GM18499 (cell line): Measurements from ENCODE around the gene ERC1.

Source experiments
- ATAC-seq: cut with Tn5 transposase; IDR thresholded peaks from one replicate; pipeline ENCODE4 v1.9.1; 2021; ENCODE audit warnings: moderate number of reproducible peaks; ENCODE audit not compliant: insufficient read depth, unreplicated experiment

ERC1 gene

DNA sequence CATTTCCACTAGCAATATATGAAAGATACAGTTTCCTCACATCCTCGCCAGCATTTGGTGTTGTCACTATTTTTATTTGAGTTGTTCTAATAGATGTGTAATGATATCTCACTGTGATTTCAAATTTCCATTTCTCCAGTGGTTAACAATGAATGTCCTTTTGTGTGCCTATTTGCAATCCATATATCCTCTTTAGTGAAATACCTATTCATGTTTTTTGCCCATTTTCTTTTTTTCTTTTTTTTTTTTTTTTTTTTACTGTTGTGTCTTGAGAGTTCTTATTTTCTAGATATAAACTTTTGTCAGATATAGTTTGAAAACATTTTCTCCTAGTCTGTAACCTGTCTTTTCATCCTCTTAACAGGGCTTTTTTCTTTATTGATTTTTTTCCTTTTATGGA is 524.4 kb downstream of the ERC1 start:
- no peak for ATAC-seq

DNA sequence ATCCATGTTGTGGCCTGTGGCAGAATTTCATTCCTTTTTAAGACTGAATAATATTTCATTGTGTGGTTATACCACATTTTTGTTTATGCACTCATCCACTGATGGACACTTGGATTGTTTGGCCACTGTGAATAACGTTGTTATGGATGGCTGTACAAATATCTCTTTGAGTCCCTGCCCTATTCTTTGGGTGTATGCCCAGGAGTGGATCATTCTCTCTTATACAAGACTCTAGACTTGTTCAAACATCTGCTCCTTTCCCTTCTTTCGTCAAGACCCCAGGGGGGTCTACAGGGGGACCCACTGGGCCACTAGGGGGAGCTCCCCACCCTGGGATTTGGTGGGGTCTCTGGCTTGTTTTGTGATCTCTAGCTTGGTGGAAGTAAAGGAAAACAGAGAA is 526.0 kb downstream of the ERC1 start:
- no peak for ATAC-seq

DNA sequence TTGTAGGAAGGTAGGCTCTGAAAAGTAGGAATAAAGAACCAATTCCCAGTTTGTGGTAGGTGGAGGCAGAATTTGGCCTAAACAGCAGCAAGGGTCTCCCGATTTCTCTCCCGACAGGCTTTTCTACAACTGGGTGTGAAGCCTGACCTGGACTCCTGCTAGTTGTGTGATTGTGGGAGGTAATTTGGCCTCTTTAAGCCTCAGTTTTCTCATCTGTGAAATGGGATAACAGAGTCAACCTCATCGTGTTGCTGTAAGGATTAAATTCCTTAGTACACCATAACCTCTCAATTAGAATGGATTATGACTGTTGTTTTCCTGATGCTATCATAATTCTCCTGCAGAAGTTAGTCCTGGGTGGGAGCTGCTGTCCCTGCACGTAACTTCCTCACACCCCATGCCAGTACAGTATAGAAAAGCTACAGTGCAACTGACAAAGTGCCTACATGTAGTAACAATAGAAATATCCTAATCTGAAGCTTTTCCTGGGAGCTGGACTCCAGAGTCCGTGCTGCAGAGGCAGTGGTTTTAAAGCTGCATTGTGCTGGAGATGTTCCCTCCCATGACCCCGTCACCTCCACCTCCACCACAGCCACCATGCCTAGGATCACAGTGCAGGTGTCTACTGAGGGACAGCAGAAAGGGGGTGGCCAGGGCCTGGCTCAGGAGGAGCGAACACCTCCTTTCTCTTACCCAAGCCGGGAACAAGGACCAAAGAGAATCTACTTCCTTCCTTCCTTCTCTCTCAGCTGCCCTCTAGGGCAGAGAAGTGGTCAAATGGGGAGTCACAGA is 526.9 kb downstream of the ERC1 start:
- no peak for ATAC-seq

DNA sequence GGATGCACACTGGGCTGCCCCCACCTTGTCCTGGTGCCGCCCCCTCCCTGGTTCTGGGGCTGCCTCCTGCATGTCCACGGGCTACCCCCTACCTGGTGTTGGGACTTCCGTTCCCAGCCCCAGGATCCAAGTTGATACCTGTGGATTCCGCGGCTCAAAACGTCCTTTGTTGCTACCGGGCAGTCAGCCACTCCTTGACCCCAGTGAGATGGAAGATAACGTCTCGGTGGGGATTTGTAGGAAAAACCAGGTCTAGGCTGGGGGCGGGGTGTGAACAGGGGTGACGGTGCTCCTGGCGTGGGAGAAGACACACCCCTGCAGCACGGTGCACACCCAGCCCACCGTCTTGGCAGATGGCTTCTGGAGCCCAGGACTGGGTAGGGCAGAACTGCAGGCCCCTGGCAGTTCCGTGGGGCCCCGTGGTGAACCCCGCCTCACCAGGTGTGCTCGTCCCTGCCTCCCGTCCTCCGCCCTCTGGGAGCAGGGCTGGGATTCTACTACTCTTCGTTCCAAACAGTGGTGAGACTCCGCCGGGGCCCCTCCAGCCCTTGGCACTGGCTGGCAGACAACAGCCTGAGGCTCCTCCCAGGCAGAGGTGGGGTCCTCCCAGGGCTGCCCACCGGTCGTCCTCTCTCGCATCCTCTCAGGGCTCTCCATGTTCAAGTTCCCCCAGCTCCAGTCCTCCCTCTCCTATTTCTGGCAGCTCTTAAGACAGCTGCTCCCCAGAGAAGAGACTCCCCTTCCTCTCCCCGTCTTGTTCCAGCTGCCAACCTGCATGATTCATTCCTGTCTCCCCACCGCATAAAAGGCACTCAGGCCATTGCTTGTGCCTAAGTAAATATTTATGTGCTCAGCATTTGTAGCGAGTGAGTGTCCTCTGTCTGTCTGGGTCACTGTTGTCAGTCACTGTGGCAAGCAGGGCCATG is 527.8 kb downstream of the ERC1 start:
- ATAC-seq = no peak

DNA sequence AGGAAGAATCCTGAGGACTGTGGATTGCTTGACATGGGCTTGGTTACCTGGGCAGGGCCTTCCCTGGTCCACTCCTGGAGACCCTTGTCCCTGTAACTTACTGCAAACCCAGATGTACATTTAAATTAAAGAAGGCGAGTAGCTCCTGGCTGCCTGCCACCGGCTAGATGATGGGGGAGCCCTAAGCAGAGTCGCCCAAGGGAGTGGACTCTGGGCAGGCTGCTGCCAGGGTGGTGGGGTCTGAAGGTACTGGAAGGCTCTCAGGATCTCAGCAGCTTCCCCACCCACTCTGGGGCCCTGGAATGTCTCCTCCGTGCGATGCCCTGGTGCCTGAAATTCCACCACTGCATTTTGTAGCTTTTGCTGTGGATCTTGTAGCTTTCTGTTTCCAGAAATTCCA is 528.6 kb downstream of the ERC1 start:
- ATAC-seq = no peak

DNA sequence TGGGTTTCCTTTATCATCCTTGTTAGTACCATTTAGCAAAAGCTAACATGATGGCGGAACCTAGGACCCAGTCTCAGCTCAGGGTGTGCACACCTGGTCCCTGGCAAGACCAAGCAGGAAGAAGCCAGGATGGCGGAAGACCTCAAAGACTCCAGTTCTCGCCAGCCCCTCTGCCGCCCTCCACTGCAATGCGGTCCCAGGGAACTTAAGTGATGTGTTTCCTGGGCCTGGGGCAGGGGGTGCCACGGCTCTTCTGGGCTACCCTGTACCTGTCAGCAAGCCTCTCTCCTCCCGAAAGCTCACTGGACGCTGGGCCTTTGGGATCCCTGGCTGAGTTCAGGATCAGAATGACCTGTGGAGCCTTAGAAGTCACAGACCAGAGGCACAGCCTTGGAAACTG is 532.0 kb downstream of the ERC1 start:
- ATAC-seq = no peak

DNA sequence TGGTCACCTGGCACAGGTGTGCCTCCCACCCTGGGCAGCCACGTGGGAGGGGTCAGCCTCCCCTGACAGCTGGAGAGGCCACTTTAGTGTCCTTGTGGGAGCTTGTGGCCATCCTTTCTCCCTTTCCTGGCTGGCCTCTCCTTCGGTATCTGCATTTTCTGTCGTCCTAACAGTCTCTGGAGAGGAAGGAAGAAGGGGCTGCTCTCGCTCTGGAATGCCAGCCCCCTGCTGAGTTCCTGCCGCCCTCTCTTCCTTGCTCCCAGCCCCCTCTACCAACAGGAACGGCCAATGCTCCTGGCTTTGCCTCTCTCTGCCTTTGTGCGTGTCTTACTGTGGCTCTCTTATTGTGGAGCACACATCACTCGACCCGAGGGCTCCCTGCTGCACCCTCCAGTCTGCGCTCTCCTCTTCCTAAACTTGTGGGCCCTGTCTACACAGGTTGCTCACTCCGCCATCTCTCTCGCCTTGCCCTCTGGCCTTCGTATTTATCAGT is 532.6 kb downstream of the ERC1 start:
- ATAC-seq = no peak

DNA sequence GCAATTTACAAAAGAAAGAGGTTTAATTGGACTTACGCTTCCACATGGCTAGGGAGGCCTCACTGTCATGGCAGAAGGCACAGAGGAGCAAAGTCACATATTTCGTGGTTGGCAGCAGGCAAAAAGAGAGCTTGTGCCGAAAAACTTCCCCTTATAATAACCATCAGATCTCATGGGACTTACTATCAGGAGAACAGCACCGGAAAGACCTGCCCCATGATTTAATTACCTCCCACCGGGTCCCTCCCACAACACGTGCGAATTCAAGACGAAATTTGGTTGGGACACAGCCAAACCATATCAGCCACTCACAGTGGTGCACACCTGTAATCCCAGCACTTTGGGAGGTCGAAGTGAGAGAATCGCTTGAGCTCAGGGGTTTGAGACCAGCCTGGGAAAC is 534.8 kb downstream of the ERC1 start:
- ATAC-seq = no peak

DNA sequence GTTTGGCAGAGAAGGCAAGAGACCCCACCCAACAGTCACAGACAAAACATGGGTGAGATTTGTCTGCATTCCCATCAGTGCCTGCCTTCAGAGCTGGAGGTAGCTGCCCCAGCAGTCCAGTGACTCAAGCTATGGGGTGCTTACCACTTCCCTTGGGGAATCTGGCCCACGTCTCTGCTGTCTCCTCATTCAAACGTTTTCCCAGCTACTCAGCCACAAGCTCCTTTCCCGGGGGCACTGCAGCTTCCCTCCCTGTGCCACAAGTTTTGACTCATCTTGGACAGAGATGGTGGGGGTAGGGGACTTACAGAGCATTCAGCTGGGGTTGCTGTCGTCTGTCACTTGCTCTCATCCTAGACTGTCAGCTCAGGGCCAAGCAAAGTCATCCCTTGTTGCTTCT is 536.8 kb downstream of the ERC1 start:
- ATAC-seq = no peak

DNA sequence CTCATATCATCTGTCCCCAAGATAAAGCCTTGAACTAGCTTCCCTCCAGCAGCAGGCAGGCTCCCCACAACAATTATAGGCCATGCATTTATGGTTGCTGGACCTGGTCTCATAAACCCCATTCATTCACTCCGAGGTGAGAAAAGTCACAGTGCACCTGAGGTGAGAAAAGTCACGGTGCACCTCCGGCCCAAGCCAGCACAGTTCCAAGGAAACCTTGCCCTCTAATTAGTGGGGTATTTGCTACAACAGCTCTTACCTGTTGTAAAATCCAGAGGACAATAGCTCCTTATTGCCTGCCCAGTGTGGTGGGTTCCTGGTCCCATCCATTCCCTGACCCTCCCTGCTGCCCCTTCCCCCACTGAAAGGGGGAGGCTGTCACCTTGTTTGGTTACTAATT is 537.8 kb downstream of the ERC1 start:
- no peak for ATAC-seq

DNA sequence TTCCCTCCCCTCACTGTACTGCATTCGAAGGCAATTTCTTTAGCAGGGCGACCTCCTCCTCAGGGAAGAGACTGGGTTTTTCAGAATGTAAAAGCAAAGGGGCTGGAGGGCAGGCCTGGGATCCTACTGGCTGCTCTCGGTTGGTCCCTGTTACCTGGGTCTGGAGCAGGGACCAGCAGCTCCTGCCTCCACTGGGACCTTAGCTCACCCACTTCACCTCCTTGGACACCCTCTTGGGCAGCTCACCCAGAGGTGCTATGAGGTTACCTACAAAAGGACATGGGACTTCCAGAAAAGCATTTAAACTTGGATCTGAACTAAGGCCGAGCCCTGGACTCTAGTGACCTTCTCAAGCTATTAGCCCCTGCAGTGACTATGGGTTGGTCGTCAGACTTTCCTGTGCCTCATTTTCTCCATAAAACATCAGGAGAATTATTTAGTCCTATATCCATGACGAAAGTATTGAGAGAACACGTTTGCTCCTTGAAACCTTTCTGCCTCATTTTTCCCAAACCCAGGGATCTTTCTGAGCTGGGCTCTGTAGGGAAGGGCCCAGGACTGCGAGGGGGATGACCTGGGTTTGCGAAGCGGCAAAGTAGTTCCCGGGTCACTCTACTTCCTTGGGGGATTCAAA is 538.3 kb downstream of the ERC1 start:
- no peak for ATAC-seq

DNA sequence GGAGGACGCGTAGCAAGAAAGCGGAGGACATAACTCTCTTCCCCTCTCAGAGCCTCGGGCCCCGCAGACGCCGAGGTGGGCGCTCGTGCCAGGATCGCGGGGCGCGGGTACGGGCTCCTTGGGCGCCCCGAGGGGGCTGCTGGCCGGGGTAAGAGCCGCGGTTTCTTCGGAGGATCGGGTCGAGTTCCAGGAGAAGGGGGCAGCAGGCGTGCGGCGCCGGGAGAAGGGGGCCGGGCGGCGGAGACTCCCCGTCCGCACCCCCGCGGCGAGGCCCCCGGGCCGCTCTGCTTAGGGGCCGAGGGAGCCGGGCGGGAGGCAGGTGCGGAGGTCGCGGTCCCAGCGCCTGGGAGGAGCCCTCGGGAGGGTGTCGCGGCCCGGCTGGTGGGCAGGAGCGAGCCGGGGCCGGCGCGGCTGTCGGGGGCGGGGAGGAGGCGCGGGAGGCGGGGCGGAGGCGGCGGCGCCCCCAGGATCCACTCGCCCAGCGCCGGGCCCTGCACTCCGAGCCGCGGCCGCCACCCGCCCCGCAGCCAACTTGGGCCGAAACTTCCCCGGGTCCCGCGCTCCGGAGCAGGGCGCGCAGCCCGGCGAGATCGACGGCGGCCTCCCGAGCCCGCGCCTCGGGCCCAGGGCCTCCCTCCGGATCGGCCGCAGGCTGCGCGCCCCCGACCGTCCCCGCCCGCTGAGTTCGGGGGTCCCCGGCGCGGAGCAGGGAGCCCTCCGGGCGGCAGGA is 539.0 kb downstream of the ERC1 start:
- ATAC-seq = no peak

DNA sequence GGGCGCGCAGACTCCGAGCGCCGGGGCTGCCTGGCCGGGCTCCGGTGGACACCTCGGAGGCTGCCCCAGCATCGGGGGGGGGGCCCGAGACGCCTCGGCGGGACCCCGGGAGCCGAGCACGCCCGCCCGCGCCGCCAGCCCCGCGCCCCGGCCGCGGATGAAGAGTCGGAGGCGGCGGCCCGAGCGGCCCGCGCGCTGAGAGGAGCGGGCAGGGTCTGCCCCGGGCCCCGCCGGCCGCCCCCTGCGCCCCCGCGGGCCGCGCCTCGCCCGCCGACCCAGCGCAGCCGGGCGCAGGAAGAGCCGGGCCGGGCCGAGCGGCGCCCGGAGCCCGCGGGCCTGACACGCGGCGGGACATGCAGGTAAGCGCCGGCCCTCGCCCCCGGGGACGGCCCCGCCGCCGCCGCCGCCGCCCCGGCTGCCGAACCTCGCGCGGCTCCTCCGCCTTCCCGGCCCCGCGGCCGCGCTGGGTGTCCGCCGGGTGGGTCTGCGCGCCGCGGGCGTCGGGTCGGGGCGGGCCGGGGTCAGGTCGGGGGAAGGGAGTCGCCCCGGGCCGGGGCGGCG is 539.6 kb downstream of the ERC1 start:
- no peak for ATAC-seq

DNA sequence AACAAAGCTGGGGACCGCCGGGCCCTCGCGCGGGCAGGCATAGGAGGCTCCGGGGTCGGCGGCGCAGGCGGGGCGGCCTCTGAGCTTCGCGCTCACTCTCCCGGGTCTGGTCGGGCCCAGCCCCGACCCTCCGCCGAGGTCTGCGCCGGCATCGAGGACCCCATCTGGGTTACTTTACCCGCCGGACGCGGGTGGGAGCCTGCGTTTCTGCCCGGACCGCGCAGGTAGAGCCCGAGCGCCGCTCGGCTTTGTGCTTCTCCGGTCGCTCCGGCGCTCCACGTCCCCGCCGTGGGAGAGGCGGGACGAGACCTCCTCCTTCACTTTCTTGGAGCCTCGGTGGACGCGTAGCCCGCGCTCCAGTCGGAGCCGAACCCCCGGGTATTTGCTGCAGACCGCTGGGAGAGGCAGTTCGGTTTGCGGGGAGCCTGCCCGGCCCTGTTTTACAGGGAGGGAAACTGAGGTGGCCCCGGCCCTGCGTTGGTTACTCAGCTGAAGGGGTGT is 540.2 kb downstream of the ERC1 start:
- ATAC-seq = no peak

DNA sequence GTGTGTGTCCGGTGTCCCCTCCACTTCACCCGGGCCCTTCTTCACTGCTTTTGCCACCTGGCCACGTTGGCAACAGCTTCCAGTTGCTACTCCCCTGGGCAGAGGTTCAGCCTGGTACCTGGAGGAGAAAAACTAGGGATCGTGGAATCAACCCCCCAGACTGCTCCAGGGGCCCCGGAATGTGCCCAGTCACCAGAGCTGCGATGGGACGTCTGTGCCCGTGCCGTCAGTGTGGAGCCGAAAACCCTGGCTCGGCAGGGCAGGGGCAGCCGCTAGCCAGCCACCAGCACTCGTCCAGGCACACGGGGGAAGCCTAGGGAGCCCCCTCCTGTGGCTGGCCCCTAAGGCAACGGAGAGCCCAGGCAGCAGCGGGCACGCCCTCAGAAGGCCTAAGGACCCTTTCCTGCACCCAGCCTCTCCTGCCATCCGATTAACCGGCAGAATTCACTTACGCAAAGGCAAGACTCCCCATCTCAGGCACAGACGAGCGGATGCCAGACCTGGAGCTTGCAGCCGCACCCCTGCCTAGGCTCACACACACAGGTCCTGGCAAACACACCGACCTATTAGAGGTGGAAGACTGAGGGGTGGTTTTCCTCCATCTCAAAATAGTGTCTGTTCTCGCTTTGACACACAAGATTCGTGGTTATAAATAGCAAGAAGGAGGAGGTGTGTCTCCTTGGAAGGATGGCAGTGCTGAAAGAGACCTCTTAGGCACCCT is 540.8 kb downstream of the ERC1 start:
- no peak for ATAC-seq

DNA sequence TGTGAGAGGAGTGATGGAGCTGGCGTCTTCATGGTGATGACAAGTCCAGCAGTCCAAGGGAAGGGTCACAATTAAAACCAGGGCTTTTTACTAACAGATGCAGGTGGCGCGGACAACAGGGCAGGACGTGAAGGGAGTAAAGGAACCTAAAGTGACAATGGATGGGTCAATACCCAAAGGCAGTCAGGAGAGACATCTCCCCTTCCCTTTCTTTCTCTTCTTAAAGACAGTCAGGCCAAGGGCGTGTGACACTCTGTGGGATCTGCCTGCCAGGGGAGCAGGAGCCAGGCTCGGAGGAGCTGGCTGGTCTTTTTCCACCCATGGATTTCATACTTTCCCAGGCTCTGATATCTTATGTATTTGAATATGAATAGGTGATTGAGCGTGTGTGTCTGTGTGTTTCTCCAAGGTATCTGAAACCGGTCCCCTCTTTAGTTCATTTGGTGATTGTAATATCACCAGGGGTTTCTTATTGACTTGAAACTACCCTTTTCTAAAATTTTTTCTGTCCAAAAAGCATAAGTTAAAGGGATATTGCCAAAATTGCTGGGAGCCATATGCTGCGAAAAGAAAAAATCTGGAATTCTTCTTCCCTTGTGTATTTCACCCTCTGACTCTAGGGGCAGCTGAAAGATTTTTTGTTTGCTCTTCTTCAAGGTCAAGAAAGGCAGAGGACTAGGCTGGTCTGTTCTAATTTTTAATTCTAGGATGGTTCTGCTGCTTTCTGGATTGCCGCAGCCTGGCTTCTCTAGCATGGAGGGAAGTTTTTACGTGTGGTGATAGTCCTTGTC is 541.5 kb downstream of the ERC1 start:
- ATAC-seq = no peak

DNA sequence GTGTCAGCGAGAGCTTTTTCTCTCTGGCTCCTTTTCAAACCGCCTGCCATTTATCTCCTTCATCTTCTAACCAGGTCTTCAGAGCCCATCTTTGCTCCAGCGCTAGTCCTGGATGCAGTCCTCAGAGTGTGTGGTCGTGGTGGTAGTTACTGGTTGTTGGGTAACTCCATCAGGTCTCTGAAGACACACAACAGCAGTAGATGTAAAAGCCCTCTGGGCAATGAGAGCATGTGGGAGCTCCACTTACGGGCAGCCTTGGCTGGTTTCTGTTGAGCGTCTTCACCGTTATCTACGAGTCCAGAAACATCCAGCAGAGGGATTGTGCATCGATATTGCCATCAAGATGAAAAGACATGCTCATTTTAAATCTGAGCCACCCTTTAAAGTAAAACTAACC is 542.2 kb downstream of the ERC1 start:
- ATAC-seq = no peak

DNA sequence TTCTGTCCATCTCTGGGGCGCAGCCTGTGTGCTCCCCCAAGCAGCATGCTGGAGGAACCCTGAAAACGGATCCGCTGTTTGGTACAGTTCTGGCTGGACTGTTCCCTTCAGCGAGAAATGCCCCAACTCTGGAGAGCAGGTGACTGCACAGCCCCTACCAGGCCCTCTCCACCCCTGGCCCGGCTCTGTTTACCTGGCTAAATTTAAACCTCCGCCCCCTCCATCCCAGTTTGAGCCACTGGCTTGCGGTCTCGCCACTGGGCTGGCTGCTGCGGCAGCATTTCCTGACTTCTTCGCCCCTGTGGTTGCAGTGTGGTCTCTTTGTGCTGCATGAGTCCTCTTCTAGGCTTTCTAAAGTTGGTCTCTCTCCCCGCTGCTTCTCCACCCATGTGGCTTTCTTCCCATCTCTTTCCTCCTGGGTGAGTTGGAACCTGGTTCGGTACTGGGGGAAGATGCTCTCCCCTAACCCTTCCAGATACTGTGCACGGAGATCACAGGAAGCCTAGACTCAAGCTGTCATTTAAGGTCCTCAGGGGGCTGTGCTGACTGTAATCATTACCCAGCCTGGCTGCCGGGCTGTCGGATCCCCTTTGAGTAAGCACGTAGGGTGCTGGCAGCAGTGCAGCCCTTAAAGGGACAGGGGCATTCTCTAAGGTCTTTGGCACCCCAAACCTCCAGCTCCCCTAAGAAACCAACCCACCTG is 542.7 kb downstream of the ERC1 start:
- peak; percentile 33 for ATAC-seq
